Activated naive CD8-positive, alpha-beta T cell treated with anti-CD3 and anti-CD28 coated beads for 36 hours (primary cell): Measurements from ENCODE around the gene SYS1. TPM values are rescaled to one million over a fixed set of nuclear protein-coding genes. Genes with fewer than 3 reads are reported as not detected.

Source experiments
- DNase-seq: peaks from one replicate; pipeline ENCODE4 v3.0.0; 2021
- H3K27ac Mint-ChIP-seq: one replicate; pipeline ENCODE4 v1.8.0; 2022; ENCODE audit warnings: mild to moderate bottlenecking, moderate library complexity, mixed read lengths
- H3K27me3 Mint-ChIP-seq: one replicate; pipeline ENCODE4 v1.8.0; 2022; ENCODE audit warnings: mild to moderate bottlenecking, mixed read lengths
- H3K36me3 Mint-ChIP-seq: one replicate; pipeline ENCODE4 v1.8.0; 2021; ENCODE audit warnings: mild to moderate bottlenecking, mixed read lengths
- H3K4me1 Mint-ChIP-seq: one replicate; pipeline ENCODE4 v1.8.0; 2021; ENCODE audit warnings: mixed read lengths
- H3K4me3 Mint-ChIP-seq: one replicate; pipeline ENCODE4 v1.8.0; 2022; ENCODE audit warnings: mild to moderate bottlenecking, moderate library complexity, mixed read lengths
- H3K9me3 Mint-ChIP-seq: one replicate; pipeline ENCODE4 v1.8.0; 2022; ENCODE audit warnings: mixed read lengths
- total RNA-seq, 2 experiments: library from RNA; stranded (reverse); gene quantifications; one replicate each; pipeline ENCODE4 v1.2.3, GENCODE V29; 2021

SYS1 gene
- total RNA-seq, 2 experiments from 2014 or later = 21.5 to 26.6 TPM

DNA sequence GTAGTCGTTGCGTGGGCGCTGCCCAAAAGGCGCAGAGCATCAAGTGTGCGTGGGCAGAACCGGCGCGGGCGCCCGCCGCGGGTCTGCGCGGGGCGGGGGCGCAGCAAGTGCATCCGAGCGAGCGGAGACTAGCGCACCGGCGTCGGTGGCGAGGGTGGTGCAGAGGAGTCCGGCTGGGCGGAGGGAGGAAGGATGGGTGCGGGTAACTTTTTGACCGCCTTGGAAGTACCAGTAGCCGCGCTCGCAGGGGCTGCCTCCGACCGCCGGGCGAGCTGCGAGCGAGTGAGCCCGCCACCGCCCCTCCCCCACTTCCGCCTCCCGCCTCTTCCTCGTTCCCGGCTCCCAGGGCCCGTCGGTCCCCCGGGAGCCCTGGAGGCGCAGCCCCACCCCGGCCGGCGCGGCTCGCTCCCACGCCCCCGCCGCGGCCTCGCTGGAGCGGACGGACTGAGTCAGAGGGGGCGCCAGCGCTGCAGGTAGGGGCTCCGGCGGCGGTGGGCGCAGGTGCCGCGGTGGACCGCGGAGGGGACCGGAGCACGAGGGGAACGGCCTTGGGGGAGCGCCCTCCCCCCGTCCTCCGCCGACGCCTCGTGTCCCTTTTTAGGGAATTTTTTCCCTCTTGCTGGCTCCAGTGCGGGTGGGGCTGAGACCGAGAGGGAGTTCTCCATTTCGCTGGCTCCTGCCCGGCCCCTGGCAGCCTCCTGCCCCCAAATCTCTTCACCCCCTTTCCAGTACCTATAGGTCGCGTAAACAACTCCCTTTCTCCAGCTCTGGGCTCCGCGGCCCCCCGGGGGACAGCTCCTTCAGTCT is 43.5 kb downstream of the SYS1 start:
- H3K4me1 Mint-ChIP-seq = peaks cover 21% of the 10 kb centered on the region
- H3K36me3 Mint-ChIP-seq = peaks cover 13% of the 10 kb centered on the region
- peak overlapping the region; percentile 76 for H3K27ac Mint-ChIP-seq
- peaks cover 7% of the 10 kb centered on the region for H3K9me3 Mint-ChIP-seq
- DNase-seq = peak; percentile 64
- H3K27me3 Mint-ChIP-seq = peaks cover 3% of the 10 kb centered on the region
- H3K4me3 Mint-ChIP-seq = peak overlapping the region; percentile 79

DNA sequence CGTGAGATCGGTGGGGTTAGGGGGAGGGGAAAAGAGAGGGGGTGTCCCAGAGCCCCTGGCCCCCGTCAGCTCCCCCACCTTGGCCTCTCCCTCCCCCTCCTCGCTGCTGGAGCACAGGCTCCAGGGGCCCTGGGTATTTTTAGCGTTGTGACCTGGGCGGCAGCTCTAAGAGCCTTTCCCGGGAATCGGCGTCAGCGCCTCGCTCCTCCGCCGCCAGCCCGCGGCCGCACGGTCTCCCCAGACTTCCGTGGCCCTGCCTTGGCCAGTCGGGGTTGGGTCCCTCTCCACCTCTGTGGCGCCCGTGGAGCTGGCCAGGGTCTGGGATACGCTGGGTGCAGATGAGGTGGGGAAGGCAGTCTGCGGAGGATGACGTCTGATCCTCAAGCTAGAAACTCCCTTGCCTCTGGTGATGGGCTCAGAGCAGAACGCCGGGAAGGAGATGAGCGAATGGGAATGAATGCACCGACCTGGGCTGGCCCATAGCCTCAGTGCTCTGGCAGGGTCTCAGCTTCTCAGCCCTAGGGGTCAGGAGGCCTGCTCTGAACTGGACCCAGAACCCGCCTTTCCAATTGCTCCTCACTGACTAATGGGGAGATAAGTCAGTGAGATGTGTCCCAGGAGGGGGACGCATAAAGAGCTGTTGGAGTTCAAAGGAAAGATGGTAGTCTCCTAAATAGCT is 44.2 kb downstream of the SYS1 start:
- Mint-ChIP-seq H3K4me3 (peak overlapping the region; percentile 79), H3K27me3 (peaks cover 3% of the 10 kb centered on the region), H3K27ac (peak overlapping the region; percentile 59), H3K36me3 (peaks cover 5% of the 10 kb centered on the region), H3K9me3 (peaks cover 1% of the 10 kb centered on the region), H3K4me1 (peaks cover 21% of the 10 kb centered on the region)
- peak; percentile 25 for DNase-seq

DNA sequence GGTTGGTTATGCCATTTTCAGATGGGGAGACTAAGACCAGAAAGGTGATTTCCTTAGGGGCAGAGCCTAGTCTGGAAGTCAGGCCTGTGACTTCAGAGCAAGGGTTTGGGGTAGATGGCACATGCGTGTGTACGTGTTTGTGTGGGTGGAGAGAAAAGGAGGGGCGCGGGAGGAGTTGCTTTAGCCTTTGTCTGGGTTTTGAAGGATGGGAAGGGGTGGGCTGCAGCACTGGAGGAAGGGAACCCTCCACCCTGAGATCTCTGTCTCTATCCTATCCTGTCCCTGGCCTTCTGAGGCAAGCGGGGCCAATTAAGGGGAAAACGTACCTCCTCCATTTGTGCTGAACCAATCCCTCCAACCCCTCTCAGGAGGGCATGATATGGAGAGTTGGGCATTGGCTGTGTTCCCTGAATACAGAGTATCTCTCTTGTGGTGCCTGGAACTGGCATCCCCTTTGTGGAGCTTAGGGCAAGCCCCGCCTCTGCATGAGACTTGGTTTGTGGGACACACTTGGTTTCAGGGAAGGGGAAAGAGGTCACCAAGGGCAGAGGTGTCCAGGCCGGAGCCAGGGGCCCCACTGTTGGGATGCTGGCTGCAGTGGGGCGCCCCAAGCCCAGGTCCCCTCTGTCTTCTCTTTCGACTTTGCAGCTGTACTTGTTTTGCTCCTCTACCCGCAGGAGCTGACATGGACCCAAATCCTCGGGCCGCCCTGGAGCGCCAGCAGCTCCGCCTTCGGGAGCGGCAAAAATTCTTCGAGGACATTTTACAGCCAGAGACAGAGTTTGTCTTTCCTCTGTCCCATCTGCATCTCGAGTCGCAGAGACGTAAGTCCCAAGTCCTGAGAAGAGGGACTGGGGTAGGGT is 45.1 kb downstream of the SYS1 start, which contains the start of gene DBNDD2:
Gene DBNDD2, plus strand, starts transcription at position 507 of the 863 bp plus-strand sequence. Its CDS starts 179 bp downstream, at position 686.
- Mint-ChIP-seq H3K4me3 (peak within 1 kb of the TSS; percentile 79), H3K27me3 (peaks cover 3% of the 10 kb centered on the region), H3K36me3 (peaks cover 5% of the 10 kb centered on the region), H3K9me3 (no peaks in the 10 kb centered on the region), H3K27ac (peak within 1 kb of the TSS; percentile 59), H3K4me1 (peaks cover 21% of the 10 kb centered on the region)
- DNase-seq = peak; percentile 32

DNA sequence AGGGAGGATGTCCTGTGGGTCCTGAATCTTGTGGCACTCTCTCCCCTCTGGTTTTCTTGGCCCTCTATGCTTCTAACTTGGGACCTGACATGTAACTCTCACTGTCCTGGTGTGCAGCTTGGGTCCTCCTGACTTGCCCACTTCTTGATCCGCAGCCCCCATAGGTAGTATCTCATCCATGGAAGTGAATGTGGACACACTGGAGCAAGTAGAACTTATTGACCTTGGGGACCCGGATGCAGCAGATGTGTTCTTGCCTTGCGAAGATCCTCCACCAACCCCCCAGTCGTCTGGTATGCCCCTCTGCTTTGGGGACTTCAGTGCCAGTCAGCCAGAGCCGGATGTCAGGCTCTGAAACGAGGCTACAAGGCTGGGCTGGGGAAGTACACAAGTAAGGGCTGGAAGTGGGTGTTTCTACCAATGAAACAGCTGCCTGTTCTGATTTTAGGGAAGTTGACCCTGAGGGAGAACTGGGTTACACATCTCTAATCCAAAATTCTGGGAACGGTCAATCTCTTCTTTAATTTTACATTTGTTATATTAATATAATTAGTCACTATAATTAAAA is 45.8 kb downstream of the SYS1 start:
- no peaks in the 10 kb centered on the region for H3K27me3 Mint-ChIP-seq
- peak overlapping the region; percentile 40 for H3K27ac Mint-ChIP-seq
- H3K4me1 Mint-ChIP-seq = peaks cover 21% of the 10 kb centered on the region
- H3K9me3 Mint-ChIP-seq = no peaks in the 10 kb centered on the region
- no peak overlapping the region for H3K4me3 Mint-ChIP-seq
- peaks cover 2% of the 10 kb centered on the region for H3K36me3 Mint-ChIP-seq
- no peak for DNase-seq

DNA sequence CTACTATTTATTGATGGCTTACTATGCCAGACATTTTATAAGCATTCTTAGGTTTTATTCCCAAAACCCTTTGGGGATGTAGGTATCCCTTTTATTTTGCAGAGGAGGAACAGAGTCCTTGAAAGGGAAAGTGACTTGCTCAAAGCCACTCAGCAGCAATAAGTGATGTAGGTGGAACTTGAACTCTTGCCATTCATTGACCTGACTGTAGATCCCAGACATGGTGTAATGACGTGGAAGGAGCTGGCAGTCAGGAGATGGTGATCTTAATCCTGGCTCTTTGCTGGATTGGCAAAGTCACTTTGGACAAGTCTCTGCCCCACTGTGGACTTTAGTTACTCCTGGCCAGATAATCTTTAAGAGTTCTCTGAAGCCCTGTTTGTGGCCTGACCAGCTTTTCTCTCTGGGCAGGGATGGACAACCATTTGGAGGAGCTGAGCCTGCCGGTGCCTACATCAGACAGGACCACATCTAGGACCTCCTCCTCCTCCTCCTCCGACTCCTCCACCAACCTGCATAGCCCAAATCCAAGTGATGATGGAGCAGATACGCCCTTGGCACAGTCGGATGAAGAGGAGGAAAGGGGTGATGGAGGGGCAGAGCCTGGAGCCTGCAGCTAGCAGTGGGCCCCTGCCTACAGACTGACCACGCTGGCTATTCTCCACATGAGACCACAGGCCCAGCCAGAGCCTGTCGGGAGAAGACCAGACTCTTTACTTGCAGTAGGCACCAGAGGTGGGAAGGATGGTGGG is 46.7 kb downstream of the SYS1 start:
- H3K4me1 Mint-ChIP-seq = peaks cover 22% of the 10 kb centered on the region
- no peak overlapping the region for H3K27ac Mint-ChIP-seq
- no peak for DNase-seq
- H3K4me3 Mint-ChIP-seq = no peak overlapping the region
- peaks cover 2% of the 10 kb centered on the region for H3K36me3 Mint-ChIP-seq
- no peaks in the 10 kb centered on the region for H3K27me3 Mint-ChIP-seq
- no peaks in the 10 kb centered on the region for H3K9me3 Mint-ChIP-seq

DNA sequence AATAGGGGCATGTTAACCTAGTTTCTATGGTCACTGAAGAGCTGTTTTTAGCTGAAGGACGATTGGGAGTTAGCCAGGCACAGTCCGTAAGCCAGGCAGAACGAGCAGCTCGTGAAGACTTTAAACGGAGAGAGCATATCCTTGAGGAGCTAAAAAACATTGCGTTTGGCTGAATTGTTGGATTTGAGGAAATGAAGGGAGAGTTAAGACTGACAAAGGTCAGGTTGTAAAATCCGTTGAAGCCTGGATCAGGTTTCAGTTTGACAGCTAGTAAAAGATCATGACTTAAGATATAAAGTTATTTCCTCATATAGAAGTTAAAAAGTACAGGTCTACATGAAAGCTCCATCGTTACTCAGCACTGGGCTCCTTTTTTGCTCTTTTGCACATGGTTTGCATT is 47.9 kb downstream of the SYS1 start:
- no peak overlapping the region for H3K4me3 Mint-ChIP-seq
- no peak for DNase-seq
- no peak overlapping the region for H3K27ac Mint-ChIP-seq
- no peaks in the 10 kb centered on the region for H3K27me3 Mint-ChIP-seq
- H3K36me3 Mint-ChIP-seq = peaks cover 2% of the 10 kb centered on the region
- H3K9me3 Mint-ChIP-seq = no peaks in the 10 kb centered on the region
- peaks cover 26% of the 10 kb centered on the region for H3K4me1 Mint-ChIP-seq

DNA sequence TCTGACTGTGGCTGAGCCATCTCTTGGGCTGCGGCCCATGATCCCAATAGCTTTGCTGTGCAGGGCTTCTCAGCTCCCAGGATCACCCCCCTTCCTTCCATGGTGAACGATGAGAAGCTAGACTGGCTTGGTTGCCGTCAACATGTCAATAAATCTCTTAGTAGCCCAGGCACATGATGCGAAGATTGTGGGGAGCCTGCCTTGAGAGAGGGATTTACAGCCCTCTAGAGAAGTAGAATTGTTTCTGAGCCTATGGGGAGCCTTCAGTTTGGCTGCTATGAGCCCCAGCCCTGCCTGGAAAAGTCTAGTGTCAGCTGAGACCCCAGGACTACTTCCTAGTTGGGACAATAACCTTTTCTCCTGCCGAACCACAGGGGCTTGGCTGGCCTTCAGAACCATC is 49.7 kb downstream of the SYS1 start:
- Mint-ChIP-seq H3K27me3 (no peaks in the 10 kb centered on the region), H3K27ac (no peak overlapping the region), H3K36me3 (peaks cover 2% of the 10 kb centered on the region), H3K9me3 (no peaks in the 10 kb centered on the region), H3K4me1 (peaks cover 23% of the 10 kb centered on the region), H3K4me3 (no peak overlapping the region)
- no peak for DNase-seq

DNA sequence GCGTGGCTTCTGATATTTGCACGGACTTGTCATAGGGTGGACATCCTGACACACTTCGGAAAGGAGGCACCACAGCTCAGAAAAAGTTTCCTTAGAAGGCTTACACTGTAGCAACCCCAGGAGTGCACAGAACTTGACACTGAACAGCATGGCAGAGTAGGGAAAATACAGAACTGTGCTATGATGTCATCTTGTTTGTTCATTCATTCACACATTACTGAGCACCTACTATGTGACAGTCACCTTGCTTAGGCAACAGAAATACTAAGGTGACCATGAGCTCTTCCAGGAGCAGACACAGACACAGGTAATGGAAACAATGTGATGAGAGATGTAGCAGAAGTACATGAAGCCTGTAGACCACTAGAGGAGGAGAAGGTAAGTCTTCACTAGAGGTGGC is 50.5 kb downstream of the SYS1 start:
- no peaks in the 10 kb centered on the region for H3K27me3 Mint-ChIP-seq
- H3K4me3 Mint-ChIP-seq = no peak overlapping the region
- peaks cover 2% of the 10 kb centered on the region for H3K36me3 Mint-ChIP-seq
- peaks cover 23% of the 10 kb centered on the region for H3K4me1 Mint-ChIP-seq
- H3K27ac Mint-ChIP-seq = no peak overlapping the region
- H3K9me3 Mint-ChIP-seq = no peaks in the 10 kb centered on the region
- no peak for DNase-seq

DNA sequence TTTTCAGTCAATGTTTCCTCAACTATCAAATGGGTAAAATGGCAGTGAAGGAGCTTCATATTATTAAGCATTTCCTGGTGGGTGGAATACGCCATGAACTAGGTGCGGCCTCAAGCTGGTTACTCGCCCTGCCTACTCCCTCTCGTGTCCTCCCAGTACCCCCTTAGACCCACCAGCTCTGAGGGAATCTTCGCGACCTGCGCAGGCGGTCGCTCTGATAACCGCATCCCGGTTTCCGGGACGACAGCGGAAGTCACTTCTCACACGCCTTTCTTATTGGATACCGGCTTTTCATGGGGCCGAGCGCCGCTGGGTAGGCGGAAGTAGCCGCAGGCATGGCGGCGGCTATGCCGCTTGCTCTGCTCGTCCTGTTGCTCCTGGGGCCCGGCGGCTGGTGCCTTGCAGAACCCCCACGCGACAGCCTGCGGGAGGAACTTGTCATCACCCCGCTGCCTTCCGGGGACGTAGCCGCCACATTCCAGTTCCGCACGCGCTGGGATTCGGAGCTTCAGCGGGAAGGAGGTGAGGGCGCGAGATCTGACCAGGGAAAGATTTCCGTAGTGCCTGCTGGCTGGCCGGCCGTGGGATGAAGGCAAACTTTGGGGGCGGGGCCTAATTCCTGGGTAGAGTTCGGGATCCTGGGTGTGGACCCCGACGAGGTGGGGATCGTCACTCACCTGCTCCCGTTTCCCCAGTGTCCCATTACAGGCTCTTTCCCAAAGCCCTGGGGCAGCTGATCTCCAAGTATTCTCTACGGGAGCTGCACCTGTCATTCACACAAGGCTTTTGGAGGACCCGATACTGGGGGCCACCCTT is 53.1 kb downstream of the SYS1 start, which contains the start of gene PIGT:
Gene PIGT, plus strand, starts transcription at position 320 of the 816 bp plus-strand sequence. Its CDS starts 16 bp downstream, at position 336.
- Mint-ChIP-seq H3K4me1 (peaks cover 28% of the 10 kb centered on the region), H3K9me3 (no peaks in the 10 kb centered on the region), H3K4me3 (peak within 1 kb of the TSS; percentile 89), H3K27me3 (no peaks in the 10 kb centered on the region), H3K36me3 (peaks cover 17% of the 10 kb centered on the region), H3K27ac (peak within 1 kb of the TSS; percentile 92)
- peak; percentile 90 for DNase-seq

DNA sequence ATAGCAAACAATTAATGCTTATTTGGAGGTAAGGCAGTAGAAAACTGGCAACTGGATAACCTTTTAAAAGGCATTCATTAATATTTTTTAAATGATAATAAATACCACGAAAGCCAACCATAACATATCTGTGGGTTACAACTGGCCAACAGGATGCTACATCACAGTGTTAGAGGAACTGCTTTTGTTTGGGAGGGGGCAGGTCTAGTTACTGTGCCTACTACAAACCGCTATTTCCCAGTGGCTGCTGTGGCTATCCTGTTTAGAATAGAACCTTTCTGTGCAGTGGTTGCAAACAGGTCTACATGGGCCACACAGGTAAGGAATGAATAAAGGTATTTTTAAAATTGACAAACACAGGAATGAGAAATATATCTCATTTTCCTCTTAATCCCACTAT is 54.0 kb downstream of the SYS1 start:
- H3K27me3 Mint-ChIP-seq = no peaks in the 10 kb centered on the region
- peak overlapping the region; percentile 92 for H3K27ac Mint-ChIP-seq
- H3K4me3 Mint-ChIP-seq = peak overlapping the region; percentile 89
- peaks cover 28% of the 10 kb centered on the region for H3K4me1 Mint-ChIP-seq
- H3K9me3 Mint-ChIP-seq = no peaks in the 10 kb centered on the region
- DNase-seq = no peak
- peaks cover 19% of the 10 kb centered on the region for H3K36me3 Mint-ChIP-seq

Other genes with a start within 250 kb of the SYS1 start
- gene WFDC5, start 248.0 kb upstream of the SYS1 start, total RNA-seq = under 1 TPM in 1 of 2 experiments, not detected in 1; 0.23 TPM
- not detected for gene WFDC12, start 238.7 kb upstream of the SYS1 start, total RNA-seq
- gene PI3, start 188.3 kb upstream of the SYS1 start, total RNA-seq = not detected
- gene SEMG1, start 156.1 kb upstream of the SYS1 start, total RNA-seq = not detected
- gene SEMG2, start 141.8 kb upstream of the SYS1 start, total RNA-seq = not detected
- not detected for gene SLPI, start 108.6 kb upstream of the SYS1 start, total RNA-seq
- not detected for gene RBPJL, start 56.3 kb upstream of the SYS1 start, total RNA-seq
- 1 to 10 TPM in 1 of 2 experiments, under 1 TPM in 1; 0.64 to 1.1 TPM for gene MATN4, start 54.9 kb upstream of the SYS1 start, total RNA-seq
- gene SDC4, start 14.7 kb upstream of the SYS1 start, total RNA-seq = 10 to 100 TPM; 24.6 to 25.5 TPM
- under 1 TPM; 0.40 to 0.41 TPM for gene TP53TG5, start 15.2 kb downstream of the SYS1 start, total RNA-seq
- 10 to 100 TPM; 18.1 to 20.1 TPM for gene DBNDD2, start 45.1 kb downstream of the SYS1 start, total RNA-seq
- gene PIGT, start 53.0 kb downstream of the SYS1 start, total RNA-seq = 10 to 100 TPM; 48.0 to 55.4 TPM
- gene WFDC2, start 106.6 kb downstream of the SYS1 start, total RNA-seq = under 1 TPM in 1 of 2 experiments, not detected in 1; 0.98 TPM
- not detected for gene SPINT3, start 152.5 kb downstream of the SYS1 start, total RNA-seq
- not detected for gene WFDC6, start 176.3 kb downstream of the SYS1 start, total RNA-seq
- not detected for gene EPPIN, start 184.2 kb downstream of the SYS1 start, total RNA-seq
- gene WFDC8, start 216.1 kb downstream of the SYS1 start, total RNA-seq = not detected